GM23338 (cell line): ENCODE measurements around the gene MOGAT2.
"Not testable (repeated sequence)": the region's sequence is repeated elsewhere in the genome, so short reads cannot be mapped to it uniquely, and the experiment has no call there.

Experiments
- CTCF ChIP-seq, 2 experiments: fragments of 200-600 bp in 1 of 2; sonication (generic) in 1 of 2; conservative IDR thresholded peaks; 2 replicates each; pipeline versions ENCODE4 v1.5.1 to v1.6.1; 2016 to 2017; ENCODE audit warnings: antibody characterized with exemption in 2 of 2, low read depth in 2 of 2, mild to moderate bottlenecking in 2 of 2, moderate library complexity in 1 of 2
- ETS1 ChIP-seq: IDR thresholded peaks from 2 replicates; pipeline ENCODE4 v1.6.1; 2016; ENCODE audit warnings: antibody characterized with exemption
- EZH2phosphoT487 ChIP-seq: fragments of 200-600 bp; sonication (generic); IDR thresholded peaks from one replicate; pipeline ENCODE4 v1.8.1; 2018; ENCODE audit warnings: antibody characterized with exemption; ENCODE audit not compliant: unreplicated experiment
- JUNB ChIP-seq: IDR thresholded peaks from one replicate; pipeline ENCODE4 v1.6.1; 2016; ENCODE audit warnings: antibody characterized with exemption; ENCODE audit not compliant: unreplicated experiment
- POLR2AphosphoS5 ChIP-seq: IDR thresholded peaks from 2 replicates; pipeline ENCODE4 v1.6.1; 2016; ENCODE audit warnings: antibody characterized with exemption, low read depth
- ZNF462 ChIP-seq: fragments of 250-450 bp; sonication (Bioruptor Pico); IDR thresholded peaks from 2 replicates; pipeline ENCODE4 v1.5.0; 2020; ENCODE audit warnings: mild to moderate bottlenecking, moderate library complexity

GRCh38 chr11:75743159-75743558, 25.5 kb downstream of the MOGAT2 start:
- TF ChIP-seq POLR2AphosphoS5; EZH2phosphoT487; CTCF (conservative IDR thresholded peaks at IDR 0.05; ENCODE audit: low read depth in 2 of 2); JUNB; ZNF462; ETS1: not testable (repeated sequence)
